Ureter (tissue), 1 donor: ENCODE data around the gene AADACL4. TPM values are rescaled to one million over a fixed set of nuclear protein-coding genes. Genes with fewer than 3 reads are reported as not detected.
"Not testable (repeated sequence)": the region's sequence is repeated elsewhere in the genome, so short reads cannot be mapped to it uniquely, and the experiment has no call there.

Source experiments
- DNase-seq: peaks from one replicate; pipeline ENCODE4 v3.0.0-alpha.2; 2020; ENCODE audit warnings: low spot score
- total RNA-seq: library from RNA; stranded (reverse); gene quantifications from one replicate; pipeline ENCODE4 v1.2.4, GENCODE V29; 2023
- donor health status: DM: yes; HTN: yes; CAD: no.

The AADACL4 gene
- total RNA-seq, 1 donor from 2014 or later: not detected

DNA sequence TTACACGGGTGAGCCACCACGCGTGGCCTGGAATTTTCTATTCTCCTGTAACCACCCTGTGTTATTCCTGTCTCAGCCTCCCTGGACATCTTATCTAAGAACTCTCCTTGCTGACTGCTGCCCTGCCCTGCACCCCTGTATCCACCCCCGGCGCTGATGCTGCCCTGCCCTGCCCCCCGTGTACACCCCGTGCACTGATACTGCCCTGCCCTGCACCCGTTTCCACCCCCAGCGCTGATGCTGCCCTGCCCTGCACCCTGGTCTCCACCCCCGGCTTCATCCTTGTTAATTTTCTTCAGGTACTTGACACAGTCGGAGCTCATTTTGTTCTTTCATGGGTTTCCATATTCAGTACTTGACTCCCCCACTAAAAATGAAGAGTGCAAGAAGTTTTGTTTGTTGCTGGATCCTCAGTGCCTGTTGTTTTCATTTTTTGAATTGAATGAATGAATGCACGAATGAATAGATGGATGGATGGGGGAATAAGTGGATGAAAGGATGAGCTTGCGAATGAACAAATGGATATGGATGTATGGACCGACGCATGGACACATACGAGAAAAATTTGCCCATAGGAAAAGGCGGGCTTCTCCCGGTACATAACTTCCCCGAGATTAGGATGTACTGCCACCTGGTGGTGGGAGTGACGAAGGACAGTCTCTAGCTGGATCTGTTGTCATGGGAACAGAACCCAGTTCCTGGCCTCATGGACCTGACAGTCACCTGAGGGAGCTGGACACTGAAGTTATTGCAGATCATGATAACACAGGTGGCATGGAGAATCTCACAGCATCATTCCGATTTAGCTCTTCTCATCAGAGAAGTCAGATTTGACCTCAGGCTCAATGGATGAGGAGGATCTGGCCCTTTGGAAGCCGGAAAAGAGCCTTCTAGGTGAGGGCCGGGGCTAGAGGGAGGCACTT lies 14.9 kb downstream of the AADACL4 start:
- DNase-seq: peak; percentile 77

DNA sequence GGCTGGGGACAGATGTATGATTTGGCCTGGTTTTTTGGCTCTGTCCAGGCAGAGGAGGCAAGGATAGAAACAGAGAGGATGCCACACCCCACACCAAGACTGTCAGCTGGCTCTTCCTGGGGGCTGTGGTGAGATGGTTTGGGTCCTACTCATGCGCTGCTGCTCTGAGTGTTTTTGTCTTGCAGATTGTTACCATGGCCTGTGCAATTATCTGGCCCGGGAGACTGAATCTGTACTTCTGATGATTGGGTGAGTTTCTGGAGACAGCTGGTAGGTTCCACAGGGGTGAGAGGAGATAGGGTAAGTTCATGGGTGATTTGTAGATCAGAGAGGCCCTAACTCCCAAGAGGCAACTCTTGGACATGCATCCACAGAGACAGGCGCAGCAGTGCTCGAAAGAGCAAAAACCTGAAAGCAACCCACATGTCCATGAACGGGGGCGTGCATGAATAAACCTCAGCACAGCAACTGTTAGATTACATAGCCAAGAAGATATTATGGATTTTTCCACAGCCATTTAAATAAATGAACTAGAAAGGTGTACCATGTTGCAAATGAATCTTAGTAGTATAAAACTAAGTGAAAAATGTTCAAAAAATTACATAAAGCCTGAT lies 17.8 kb downstream of the AADACL4 start:
- no peak for DNase-seq

DNA sequence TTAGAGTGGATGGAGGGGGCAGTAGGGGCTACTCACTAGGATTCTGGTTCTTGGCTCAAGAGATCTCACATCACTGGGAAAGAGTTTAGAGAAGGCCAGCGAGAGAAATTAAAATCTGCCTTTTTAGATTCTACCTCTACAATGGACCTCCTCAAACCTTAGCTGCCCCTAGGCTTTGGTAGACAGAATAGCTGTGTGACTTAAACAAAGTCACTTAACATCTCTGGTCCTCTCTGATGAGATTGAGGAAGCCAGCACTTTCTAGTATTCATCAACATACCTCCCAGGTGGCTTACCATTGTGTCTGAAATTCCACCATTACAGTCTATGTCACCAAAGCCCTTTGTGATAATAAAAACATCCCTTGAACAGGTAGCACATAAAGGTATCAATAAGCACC lies 18.7 kb downstream of the AADACL4 start:
- no peak for DNase-seq

DNA sequence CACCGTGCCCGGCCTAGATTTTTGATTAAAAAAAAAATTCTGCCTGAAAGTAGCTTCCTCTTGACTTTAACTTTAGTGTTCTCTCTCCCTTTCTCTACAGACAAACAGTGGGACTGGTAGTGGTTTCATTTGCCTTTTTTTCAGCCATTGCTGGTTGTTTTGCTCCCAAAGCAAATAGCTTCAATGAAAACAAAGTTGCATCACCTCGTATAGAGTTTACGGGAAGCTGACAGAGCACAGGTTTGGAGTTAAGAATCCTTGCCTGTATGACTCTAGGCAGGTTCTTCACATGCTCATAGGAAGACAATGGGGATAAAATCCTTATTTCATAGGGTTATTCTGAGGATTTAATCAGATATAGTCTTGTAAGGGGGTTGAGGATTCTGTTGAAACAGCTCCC lies 21.6 kb downstream of the AADACL4 start:
- DNase-seq: no peak

DNA sequence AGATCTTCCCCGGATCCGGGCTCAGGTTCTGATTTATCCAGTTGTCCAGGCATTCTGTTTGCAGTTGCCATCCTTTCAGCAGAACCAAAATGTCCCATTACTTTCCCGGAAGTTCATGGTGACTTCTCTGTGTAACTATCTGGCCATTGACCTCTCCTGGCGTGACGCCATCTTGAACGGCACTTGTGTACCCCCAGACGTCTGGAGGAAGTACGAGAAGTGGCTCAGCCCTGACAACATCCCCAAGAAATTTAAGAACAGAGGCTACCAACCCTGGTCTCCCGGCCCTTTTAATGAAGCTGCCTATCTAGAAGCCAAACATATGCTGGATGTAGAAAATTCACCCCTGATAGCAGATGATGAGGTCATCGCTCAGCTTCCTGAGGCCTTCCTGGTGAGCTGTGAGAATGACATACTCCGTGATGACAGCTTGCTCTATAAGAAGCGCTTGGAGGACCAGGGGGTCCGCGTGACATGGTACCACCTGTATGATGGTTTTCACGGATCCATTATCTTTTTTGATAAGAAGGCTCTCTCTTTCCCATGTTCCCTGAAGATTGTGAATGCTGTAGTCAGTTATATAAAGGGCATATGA lies 22.4 kb downstream of the AADACL4 start:
- no peak for DNase-seq

DNA sequence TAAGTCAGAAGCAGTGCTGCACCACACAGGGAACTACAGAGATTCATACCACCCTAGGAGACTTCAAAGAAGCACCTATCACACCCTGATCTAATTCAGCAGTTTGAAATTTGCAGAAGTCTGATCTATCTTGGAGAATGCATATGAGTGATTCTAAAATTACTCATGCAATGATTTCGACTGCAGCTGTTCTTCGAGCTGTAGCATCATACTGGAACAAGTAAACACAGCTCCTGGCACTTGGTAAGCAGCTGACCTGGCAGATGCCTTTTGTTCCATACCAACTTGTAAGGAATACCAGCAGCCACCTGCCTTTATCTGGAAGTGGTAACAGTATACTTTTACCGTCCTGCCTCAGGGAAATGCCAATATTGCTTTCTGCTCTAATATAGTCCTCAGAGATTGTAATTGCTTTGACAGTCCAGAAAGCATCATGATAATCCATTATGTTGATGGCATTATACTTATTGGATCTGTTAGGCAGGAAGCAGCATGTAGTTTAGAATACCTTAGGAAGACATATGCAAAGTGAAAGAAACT lies 25.7 kb downstream of the AADACL4 start:
- DNase-seq: no peak

DNA sequence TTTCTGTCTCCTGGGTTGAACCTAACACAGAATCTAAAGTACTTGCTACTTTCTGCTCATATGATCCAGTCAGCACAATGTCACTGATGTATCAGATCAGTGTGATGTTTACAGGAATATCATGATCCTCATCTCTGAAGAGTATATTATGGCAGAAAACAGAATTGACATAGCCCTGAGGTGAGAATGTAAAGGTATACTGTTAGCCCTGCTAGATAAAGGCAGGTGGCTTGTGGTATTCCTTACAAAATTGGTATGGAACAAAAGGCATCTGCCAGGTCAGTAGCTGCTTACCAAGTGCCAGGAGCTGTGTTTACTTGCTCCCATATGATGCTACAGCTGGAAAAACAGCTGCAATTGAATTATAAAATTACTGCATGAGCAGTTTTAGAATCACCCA lies 30.5 kb downstream of the AADACL4 start:
- DNase-seq: no peak

DNA sequence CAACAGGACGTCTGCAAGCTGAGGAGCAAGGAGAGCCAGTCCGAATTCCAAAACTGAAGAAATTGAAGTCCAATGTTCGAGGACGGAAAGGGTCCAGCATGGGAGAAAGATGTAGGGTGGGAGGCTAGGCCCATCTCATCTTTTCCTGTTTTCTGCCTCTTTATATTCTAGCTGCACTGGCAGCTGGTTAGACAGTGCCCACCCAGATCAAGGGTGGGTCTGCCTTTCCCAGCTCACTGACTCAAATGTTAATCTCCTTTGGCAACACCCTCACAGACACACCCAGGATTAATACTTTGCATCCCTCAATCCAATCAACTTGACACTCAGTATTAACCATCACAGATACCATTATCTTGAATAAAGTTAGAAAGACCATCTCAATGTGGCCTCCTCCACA lies 32.2 kb downstream of the AADACL4 start:
- not testable (repeated sequence) for DNase-seq

DNA sequence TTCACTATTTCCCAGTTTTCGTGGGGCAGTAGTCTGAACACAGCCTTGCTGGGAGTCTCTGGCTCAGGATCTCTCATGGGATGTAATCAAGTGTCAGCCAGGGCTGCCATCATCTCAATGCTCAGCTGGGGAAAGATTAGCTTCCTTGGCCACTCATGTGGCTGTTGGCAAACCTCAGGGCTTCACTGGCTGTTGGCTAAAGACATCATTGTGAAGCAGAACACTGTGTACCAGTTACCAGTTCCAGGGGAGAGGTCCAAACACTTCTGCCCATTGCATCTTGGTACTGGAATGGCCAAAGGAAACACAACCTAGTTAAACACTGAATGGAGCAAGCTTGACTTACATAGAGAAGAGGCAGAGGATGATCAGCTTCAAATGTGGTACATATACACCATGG lies 33.7 kb downstream of the AADACL4 start:
- DNase-seq: no peak

DNA sequence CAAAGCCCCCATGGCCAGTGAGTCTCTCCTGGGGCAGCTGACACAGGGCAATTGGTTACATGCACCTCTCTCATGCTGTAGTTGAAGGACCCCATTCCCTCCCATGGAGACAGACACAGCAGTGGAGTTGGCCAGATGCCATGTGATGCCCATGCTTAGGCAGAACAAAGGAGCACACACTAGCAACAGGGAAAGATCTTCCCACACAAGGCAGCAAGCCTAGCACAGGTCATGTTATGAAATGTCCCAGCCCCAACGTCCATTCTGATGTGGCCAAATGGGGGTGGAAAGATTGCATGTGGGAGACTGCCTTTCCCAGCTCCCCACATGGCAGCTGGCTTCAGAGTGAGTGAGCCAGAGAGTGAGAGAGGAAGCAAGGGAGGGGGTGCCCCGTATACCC lies 34.5 kb downstream of the AADACL4 start:
- no peak for DNase-seq

DNA sequence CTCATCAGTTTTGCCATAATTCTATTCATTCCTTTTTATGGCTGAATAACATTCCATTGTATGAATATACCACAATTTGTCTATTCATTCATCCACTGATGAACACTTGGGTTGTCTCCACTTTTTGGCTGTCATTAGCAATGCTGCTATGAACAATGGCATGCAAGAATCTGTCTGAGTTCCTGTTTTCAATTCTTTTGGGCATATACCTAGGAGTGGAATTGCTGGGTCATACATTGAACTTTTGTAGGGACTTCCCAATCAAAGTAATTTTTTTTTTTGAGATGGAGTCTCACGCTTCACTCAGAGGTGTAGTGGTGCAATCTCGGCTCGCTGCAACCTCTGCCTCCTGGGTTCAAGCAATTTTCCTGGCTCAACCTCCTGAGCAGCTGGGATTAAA lies 34.9 kb downstream of the AADACL4 start:
- no peak for DNase-seq

DNA sequence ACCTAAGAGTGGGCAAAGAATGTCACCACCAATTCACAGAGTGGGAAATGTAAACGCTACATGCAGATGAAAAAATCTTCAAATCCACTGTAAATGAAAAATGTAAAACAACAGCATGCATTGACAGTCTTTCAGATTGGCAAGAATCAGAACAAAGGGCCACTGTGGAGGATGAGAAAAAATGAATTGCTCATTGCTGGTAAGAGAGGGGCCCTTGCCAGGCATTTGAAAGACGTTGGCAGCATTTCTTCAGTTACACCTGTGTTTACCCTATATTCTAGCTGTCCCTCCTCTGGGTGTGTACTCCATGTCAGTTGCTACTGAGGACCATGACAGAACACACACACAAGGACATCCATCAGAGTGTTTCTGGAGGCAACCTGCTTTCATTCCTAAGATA lies 46.3 kb downstream of the AADACL4 start:
- no peak for DNase-seq

DNA sequence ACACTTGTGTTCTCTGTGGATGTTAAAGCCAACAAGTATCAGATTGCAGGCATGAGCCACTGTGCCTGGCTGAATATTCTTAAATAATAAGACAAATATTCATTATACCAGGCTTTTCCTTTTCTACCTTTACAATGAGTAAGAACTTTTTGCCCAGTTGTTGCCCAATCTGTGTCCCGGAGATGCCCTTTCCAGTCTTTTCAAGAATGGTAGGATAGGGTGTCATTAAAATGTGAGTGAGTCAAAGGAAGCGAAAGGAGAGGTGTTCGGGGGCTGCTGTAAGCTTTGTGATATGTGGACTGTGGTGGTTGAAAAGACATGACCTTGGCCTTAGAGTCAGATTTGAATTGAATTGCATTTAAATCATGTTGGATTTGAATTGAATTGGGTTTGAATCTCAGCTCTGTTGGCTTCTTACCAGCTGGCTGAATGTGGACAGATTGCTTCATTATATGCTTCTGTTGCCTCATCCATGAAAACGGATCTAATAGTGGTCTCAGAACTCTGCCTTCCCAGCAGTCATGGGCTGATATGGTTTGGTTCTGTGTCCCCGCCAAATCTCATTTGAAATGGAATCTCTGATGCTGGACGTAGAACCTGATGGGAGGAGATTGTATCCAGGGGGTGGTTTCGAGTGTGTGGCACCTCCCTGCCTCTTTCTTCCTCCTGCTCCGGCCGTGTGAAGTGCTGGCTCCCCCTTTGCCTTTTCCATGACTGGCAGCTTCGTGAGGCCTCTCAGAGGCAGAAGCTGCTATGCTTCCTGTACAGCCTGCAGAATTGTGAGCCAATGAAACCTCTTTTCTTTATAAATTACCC lies 49.3 kb downstream of the AADACL4 start:
- no peak for DNase-seq

DNA sequence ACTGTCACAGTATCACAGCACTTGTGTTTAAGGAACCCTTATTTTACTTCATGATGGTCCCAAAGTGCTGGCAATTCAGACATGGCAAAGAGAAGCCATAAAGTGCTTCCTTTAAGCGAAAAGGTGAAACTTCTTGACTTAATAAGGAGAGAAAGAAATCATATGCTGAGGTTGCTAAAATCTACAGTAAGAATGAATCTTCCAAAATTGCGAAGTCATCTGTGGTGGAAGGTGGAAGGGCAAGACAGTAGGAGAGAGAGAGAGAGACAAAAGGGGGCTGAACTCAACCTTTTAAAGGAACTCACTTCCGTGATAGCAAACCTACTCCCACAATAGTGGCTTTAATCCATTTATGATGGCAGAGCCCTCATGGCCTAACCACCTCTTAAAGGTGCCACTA lies 52.8 kb downstream of the AADACL4 start:
- DNase-seq: no peak

DNA sequence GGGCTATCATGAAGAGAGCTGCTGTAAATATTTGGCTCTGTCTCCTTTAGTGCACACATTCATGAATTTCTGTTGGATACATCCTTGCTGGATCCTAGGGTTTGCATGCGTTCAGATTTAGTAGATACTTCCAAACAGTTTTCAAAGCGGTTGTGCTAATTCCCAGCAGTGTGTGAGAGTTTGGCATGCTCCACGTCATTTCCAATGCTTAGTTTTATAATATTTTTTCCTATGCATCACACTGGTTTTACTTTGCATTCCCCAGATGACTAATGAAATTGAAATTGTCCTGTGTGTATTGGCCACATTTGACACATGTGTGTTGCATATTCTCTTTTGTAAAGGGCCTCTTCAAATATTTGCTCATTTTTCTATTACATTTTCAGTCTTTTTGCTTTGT lies 53.5 kb downstream of the AADACL4 start:
- DNase-seq: no peak

DNA sequence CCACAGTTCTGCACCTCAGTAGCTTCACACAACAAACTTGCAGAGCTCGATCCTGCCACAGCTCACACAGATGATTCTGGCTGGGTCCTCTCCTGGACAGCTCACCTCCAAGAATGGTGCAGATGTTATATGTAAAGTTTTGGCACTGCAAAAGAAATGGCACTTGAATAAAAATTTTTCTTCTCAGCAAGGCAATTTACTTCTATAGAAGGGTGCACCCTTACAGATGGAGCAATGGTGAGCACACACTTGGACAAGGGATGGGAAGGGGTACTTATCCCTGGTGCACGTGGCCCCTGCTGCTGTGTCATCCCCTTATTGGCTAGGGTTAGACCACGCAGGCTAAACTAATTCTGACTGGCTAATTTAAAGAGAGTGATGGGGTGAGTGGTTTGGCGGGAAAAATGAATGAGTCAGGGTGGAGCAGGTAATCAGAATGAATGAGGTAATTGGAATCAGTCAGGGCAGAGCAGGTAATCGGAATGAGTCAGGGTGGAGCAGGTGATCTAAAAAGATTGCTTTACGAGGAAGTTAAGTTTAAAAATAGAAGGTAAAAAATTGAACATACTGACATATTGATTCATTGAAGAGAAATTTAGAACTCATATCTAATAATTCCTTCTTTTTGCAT lies 60.1 kb downstream of the AADACL4 start:
- no peak for DNase-seq

DNA sequence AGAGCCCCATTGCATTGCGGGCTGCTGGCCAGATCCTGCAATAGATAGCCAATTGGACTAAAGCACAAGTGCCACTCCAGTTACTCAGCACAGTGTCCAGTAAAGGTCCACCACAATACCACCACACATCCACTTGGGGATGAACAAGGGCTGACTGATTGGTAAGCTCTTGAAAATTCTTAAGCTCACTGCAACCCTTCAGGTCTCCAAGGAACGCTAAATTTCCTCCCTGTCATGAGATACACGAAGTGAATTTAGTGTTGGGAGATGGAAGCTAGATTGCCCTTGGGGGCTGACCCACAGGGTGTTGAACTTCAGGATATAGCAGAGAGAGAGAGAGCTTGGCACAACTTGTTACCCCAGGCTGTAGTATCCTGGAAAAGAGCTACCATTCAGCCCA lies 62.2 kb downstream of the AADACL4 start:
- DNase-seq: no peak

DNA sequence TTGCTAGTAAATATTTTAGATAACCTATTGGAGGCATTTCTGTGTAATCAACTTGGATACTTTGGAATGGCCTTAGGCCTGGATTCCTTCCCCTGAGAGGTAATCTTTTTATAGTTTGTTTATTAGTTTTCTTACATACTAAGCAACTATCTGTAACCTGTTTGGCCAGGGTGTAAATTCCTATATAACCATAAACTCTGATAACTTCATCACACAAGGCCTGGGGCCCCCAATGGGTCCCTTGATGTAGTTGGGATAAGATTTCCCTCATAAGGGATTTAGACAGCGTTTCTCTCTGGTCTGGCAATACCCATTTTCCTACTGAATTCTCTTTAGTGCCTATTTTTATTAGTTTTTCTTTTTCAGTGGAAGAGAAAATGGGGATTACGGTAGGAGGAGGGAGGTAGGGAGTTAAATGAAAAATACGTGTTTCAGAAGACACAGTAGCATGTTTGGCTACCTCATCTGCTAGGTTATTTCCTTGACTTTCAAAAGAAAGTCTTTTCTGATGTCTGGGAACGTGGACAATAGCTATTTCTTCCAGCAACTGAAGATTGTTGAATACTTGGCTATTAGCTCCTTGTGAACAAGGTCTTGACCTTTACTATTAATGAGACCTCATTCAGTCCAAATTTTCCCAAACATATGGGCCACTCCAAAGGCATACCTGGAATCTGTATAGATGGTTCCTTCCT lies 64.7 kb downstream of the AADACL4 start:
- DNase-seq: no peak

DNA sequence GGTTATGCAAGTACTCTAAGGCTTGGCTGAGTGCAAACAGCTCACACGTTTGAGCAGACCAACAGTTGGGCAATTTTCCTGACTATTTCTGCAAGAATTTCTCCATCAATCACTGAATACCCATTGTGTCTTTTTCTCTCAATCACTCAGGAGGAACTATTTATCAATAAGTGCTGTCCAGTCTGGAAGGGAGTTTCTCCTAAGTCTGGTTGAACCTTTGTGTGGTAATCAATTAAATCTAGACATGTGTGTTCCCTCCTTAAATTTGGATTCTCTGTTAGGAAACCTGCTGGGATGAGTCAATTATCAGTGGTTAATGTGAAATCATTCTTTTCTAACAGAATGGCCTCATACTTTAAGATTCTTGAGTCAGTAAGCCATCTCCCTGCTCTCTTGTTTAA lies 65.2 kb downstream of the AADACL4 start:
- no peak for DNase-seq

DNA sequence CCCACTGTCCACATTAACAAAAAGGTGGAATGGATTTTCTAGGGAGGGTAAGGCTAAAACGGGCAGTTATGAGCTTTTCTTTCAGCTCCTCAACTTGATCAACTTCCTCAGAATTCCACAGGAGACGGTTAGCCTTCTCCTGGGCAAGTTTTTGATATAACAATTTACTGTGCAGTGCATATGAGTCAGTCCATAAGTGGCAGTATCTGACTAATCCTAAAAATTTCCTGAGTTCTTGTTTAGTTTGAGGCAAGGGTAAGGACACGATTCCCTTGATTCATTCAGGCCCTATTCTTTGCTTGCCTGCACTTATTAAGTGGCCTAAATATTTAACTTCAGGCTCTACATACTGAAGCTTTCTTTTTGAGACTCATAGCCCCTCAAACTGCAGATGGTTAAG lies 65.8 kb downstream of the AADACL4 start:
- no peak for DNase-seq

DNA sequence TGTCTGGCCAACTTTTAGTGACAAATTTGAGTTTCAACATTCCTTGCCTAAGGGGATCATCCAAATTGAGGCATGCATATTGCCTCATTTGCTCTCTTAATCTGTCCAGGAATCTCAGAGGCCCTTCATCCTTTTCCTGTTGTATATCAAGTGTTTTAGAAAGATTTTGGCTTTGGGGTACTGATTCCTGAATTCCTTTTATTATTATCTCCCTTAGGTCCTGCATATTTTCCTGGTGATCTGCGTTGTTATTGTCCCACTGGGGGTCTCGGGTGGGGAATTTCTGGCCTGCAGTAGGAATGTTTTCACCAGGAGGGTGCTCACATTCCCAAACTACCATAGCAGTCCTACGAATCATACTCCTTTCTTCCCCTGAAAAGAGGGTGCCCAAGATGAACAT lies 67.7 kb downstream of the AADACL4 start:
- DNase-seq: no peak
